GM18870 (cell line): ENCODE measurements around the gene NCOA4.
"Not testable (repeated sequence)": the region's sequence is repeated elsewhere in the genome, so short reads cannot be mapped to it uniquely, and the experiment has no call there.

Experiments used
- ATAC-seq: cut with Tn5 transposase; IDR thresholded peaks from one replicate; pipeline ENCODE4 v1.9.1; 2021; ENCODE audit warnings: moderate library complexity; ENCODE audit not compliant: unreplicated experiment

The NCOA4 gene

DNA sequence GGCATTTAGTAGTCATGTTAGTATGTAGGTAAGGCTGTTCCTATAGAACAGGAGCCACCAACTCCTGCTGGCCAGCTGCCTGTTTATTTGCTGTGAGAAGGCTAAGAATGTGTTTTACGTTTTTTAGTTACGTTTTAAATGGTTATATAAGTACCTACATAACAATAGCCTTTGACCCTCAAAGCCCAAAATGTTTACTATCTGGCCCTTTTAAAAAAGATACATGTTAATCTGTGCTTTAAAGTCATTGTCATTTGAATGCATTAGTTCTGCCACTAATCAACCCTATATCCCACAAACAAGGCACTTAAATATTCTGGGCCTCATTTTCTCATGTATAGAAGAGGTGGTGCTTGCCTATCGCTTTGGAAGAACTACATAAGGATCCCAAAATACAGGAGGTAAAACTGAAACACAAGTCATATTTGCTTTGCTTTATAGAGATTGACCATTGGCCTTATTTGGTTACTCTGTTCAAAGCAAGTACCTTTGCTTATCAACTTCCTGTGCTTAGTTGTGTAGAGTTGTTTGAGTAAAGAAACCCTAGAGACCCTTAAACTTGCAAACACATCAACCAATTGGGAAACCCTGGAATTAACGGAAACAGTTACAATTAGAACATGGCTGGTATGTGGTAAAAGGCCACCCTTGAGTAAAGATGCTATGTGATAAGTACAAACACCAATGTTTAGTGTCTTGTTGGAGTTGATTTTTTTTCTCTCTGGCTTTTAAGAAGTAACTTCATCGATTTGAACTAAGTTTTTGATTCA lies 32.2 kb downstream of the NCOA4 start:
- no peak for ATAC-seq

DNA sequence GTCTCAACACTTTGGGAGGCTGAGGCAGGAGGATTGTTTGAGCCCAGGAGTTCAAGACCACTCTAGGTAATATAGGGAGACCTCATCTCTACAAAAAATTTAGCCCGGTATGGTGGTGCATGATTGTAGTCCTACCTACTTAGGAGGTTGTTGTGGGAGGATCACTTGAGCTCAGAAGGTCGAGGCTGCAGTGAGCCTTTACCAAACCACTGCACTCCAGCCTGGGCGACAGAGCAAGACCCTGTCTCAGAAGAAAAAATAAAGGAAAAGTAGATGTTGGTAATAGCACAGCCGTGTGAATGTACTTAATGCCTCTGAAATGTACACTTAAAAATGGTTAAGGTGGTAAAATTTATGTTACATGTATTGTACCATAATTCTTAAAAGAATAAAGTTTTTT lies 32.9 kb downstream of the NCOA4 start:
- ATAC-seq, result no peak

DNA sequence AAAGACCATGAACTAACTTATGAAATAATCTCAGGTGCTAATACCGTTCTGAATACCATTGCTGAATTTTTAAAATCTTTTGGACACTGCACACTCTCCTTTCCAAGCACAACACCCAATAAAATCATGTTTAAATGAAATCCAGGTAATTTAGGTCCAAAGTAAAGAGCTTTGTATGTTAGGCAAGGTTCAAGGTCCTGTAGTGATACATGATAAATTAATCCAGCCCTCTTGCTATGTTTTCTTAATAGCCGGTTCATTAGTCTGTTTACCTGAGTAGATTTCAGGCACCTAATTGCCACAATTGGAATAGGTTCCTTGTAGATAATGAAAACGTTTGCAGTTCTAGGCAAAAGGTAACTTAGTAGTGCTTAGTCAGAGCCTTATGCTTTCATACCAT lies 44.8 kb downstream of the NCOA4 start:
- ATAC-seq, result not testable (repeated sequence)

DNA sequence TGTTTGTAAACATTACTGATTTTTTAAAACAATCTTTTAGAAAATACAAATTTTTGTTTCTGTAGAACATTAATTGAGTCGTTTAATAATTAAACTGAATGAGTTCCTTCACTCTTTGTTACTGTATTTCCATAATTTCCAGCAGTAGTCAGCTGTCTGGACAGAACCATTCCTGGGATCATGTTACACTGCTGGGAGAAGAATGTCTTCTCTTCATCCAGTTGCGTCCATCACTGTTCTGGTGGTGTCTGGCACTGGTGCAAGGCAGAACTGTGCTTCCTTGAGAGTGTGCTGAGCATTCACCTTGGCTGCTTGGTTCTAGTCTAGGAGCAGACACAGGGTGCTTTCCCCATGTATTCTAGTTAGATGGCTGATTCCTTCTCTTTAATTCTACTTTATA lies 46.0 kb downstream of the NCOA4 start:
- ATAC-seq, result not testable (repeated sequence)

DNA sequence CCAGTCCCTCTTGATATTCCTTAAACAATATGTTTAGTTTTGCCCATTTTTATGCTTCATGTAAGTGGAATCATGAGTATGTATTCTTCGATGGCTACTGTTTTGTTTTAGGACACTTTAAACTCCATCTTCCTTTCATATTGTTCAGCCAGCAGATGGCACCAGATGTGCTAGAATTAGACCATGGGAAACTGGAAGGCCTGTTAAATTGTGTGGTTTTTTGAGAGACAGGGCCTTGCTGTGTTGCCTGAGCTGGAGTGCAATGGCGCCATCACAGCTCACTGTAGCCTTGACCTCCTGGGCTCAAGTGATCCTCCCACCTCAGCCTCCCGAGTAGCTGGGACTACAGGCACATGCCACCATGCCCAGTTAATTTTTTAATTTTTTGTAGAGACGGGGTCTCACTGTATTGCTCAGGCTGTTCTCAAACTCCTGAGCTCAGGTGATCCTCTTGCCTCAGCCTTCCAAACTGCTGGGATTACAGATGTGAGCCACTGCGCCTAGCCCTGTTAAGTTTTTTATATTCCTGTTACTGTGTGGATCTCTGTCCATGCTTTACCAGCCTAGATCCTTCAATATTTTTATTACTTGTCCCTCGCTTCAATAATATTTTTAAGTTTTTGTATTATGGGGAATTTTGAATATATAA lies 46.8 kb downstream of the NCOA4 start:
- not testable (repeated sequence) for ATAC-seq

DNA sequence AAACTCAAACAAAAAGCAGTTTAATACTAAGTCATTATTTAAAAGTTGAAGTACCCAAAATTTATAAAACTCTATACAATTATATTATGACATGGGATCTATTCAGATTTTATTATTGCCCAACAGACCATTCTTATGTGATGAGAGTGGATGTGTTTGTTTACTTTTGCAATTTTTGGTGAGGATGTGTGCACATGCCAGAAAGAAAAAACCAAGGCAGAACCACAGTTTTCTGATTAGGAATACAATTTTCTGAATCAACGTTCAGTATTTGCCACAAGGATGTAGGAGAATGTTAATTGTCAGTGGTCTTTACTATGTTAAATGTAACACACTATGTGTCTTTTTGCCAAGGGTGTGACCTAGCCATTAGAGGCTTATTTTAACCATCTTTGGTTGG lies 49.1 kb downstream of the NCOA4 start:
- ATAC-seq, result not testable (repeated sequence)

DNA sequence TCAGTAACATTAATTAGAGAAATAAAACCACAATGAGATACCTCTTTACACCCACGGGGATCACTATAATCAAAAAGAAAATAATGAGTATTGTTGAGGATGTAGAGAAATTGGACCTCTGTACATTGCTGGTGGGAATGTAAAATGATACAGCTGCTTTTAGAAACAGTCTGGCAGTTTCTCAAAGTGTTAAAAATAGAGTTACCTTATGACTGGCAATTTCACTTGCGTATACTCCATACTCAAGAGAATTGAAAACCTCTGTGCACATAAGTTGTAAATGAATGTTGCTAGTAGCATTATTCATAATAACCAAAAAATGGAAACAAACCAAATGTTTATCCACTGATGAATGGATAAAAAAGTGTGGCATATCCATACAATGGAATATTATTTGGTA lies 51.9 kb downstream of the NCOA4 start:
- peak; percentile 72 for ATAC-seq

DNA sequence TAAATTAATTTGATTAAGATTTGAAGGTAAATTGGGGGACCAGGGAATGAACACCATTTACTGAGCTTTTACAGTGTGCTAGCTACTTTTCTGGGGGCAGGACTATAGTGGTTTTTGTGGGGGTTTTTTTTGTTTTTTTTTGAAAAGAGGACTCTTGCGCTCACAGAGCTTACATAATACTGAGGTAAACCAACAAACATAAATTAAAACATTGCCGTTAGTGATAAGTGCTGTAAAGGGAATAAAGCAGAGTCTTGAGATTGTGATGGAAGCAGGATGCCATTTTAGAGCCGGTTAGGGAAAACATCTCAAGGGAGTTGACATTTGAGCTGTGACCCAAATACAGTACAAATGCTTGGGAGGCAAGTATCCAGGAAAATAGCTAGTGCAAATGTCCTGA lies 56.4 kb downstream of the NCOA4 start:
- not testable (repeated sequence) for ATAC-seq

DNA sequence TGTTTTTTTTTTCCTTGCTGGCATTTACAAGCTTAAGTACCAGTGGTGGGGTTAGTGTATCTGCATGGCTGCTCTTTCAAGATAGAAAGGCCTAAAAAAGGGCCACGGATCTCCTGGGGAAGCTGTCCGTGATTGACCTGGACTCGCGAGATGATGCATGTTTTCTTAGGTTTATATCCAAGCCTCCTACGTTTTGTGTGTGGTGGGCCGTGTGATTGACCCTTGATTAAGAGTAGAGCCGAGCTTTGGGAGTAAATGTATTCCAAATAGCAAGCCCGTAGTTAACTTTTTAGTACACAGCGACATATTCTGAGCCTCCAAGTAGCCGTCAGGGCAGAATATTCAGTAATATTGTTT lies 57.6 kb downstream of the NCOA4 start:
- ATAC-seq, result peak; percentile 25

DNA sequence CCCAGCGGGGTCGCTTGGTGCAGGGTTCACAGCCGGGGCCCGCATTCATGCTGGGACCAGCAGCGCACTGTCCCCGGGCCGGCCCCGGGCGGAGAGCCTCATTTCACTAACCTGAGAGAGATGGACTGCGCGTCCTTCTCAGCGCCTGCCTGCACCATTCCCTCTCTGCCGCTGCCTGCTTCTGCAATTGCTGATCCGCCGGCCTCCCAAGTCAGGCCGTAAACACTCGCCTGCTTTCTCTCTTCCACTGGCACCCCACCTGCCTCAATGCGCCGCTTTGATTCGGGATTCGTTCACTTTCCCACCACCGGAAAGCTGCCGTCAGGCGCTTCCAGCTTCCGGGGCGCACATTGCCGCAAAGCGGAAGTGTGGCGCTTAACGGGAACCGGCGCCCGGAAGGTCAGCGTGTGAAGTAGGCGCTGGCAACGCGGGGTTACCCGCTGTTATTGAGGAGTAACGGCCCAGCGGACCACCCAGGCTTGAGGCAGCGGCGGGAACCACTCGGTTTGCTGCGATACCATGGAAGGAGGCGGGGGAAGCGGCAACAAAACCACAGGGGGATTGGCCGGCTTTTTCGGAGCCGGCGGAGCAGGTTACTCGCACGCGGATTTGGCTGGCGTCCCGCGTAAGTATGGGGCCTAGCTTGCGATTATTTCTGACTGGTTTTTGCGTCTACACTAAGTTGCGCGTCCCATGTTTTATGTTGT lies 58.2 kb downstream of the NCOA4 start, which contains the start of gene TIMM23:
TIMM23 (plus strand) TSS at position 384 of the 707 bp plus-strand sequence; CDS start at position 520, 136 bp downstream.
- ATAC-seq, result peak; percentile 47

DNA sequence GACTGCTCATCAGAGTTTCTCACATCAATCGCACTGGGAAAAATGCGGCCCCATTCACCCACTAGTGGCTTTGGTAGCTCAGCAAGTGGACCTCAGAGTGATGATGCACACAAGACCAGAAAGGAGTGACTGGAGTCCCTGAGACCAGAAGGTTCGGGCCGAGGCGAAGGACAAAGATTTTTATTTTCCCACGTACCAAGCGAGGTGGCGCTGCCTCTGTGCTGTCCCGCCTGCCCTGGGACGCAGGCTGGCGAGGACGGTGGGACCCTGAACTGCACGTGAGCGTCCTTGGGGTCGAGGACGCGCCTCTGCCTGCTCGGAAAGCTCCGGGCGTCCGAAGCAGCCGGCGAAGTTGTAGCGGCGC lies 58.7 kb downstream of the NCOA4 start:
- peak; percentile 28 for ATAC-seq

DNA sequence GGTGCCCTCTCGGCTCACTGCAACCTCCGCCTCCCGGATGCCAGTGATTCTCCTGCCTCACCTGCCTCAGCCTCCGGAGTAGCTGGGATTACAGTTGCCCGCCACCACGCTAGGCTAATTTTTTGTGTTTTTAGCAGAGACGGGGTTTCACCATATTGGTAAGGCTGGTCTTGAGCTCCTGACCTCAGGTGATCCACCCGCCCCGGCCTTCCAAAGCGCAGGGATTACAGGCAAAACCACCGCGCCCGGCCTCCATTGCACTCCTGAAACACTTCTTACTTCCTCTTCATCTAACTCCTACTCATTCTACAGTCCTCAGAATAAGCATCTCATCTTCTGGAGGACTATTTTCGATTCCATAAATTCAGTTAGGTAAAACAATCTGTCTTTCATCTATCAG lies 59.4 kb downstream of the NCOA4 start:
- not testable (repeated sequence) for ATAC-seq

DNA sequence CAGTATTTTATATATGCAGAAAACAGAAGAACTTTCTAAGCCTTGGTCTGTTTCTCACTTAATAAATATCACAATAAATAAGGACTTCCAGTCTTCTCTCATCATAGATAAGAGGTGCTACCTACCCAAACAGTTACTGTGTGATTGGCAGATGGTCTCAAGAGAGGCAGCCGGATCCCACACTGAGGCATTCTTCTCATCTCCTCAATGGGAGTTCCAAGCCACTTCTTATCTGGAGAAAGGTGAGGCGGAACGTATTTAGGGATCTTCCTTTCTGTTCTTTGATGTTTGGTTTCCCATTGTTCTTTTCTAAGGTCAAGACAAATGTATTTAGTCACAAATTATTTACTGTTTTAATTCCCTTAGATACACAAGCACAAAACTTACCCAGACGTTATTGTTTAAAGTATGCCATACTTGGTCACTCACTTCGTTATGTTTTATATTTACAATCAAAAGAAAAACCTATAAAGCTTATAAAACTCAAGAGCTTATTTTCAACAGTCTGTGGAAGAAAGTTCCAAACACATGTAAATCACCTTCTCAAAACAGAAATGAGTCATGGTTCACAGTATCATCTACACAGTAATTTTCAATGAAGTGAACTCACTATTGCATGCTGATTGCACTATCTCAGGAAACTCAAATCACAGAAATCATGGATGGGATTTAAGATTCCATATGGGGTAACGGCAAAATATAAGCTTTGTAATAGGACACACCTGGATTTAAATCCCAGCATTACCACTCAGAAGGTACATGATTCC lies 67.6 kb downstream of the NCOA4 start:
- not testable (repeated sequence) for ATAC-seq

DNA sequence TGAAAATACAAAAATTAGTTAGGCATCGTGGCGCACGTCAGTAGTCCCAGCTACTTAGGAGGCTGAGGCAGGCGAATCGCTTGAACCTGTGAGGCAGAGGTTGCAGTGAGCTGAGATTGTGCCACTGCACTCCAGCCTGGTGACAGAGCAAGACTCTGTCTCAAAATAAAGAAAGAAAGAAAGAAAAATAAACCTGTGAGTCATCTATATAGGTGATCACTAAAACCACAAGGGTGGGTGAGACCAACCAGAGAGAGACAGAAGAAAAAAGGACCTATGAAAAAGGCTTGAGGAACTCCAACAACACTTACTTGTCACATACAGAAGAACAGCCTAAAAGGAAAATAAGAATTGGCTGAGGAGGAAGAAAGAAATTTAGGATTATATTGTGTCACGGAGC lies 72.5 kb downstream of the NCOA4 start:
- ATAC-seq, result not testable (repeated sequence)

DNA sequence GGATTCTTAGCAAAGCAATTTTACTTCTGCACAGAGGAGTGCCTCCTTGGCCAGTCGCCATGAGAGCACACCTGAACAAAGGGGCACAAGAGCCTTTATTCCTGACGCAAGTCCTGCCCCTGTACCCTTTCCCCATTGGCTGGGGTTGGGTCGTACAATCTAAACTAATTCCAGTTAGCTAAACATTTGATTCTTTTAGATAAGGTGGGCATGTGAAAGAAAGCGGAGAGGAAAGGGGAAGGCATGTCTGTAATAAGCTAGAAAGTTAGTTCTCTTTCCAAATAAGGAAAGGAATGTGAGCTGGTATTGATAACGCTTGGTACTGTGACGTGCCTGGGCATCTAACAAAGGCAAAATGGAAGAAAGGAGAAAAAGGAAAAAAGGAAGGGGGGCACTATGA lies 73.8 kb downstream of the NCOA4 start:
- not testable (repeated sequence) for ATAC-seq
